Duodenal mucosa (tissue), 2 donors: Measurements from ENCODE around the gene IP6K3.
A peak's percentile ranks its signal among the peaks of the same experiment; 100 is the strongest.

Experiments used
- H3K27ac ChIP-seq: one replicate; pipeline ENCODE4 v1.7.0; 2013; ENCODE audit warnings: low read depth, low read length
- H3K27me3 ChIP-seq, 2 donors: one replicate each; pipeline ENCODE4 v1.7.0; 2013; ENCODE audit warnings: low read length in 2 of 2, control low read depth in 1 of 2; ENCODE audit not compliant: insufficient read depth in 2 of 2, control insufficient read depth in 1 of 2
- H3K36me3 ChIP-seq, 2 donors: one replicate each; pipeline ENCODE4 v1.7.0; 2013; ENCODE audit warnings: low read length in 2 of 2, control low read depth in 1 of 2; ENCODE audit not compliant: insufficient read depth in 2 of 2, control insufficient read depth in 1 of 2
- H3K4me1 ChIP-seq, 2 donors: one replicate each; pipeline ENCODE4 v1.7.0; 2013; ENCODE audit warnings: low read length in 2 of 2, control low read depth in 1 of 2; ENCODE audit not compliant: insufficient read depth in 2 of 2, control insufficient read depth in 1 of 2
- H3K4me3 ChIP-seq, 2 donors: one replicate each; pipeline ENCODE4 v1.7.0; 2013; ENCODE audit warnings: low read length in 2 of 2, low read depth in 1 of 2
- H3K9ac ChIP-seq, 2 donors: one replicate each; pipeline ENCODE4 v1.7.0; 2013; ENCODE audit warnings: low read length in 2 of 2, low read depth in 1 of 2
- H3K9me3 ChIP-seq, 2 donors: one replicate each; pipeline ENCODE4 v1.7.0; 2013; ENCODE audit warnings: low read length in 2 of 2, control low read depth in 1 of 2; ENCODE audit not compliant: control insufficient read depth in 1 of 2

Gene IP6K3

DNA sequence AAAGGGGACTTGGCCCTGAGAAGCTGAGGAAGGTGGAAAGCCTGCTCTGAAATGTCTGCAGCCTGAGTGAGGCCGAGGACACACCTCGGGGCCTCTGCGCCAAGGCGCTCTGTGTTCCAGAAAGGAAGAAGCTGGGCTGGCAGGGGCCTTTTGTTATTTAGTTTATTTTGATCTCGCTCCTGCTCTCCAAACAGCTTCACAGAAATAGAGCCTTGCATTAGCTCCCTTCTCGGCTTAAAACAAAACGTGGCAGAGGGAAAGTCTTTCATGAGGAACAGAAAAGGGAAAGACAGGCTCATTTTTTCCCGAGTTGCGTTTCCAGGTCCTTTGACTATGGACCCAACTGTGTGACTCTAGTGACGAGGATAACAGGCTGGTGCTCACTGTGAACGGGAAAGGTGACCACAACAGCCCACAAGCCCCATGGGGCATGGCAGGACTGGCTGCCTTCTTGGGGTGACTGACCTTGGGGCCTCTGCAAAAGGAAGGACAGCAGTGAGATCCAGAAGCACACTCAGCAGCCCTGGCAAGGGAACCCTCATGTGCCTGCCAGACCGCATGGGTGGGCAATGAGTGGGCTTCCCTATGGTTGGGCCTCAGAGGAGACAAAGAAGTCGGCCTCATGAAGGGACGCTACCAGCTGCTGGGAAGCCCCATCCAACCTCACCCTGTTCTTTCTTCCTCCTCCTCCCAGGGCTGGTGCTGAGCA, 23.6 kb upstream of the IP6K3 start:
- Histone ChIP-seq H3K9me3 (no peaks in the 10 kb centered on the region), H3K9ac (no peak overlapping the region), H3K4me3 (no peak overlapping the region), H3K36me3 (peaks cover 17 to 31% of the 10 kb centered on the region in 2 donors), H3K4me1 (peaks cover 7 to 27% of the 10 kb centered on the region in 2 donors), H3K27me3 (peaks cover 4% of the 10 kb centered on the region in 2 donors), H3K27ac (peak overlapping the region; percentile 8)

GRCh38 chr6:33769248-33769821, 22.6 kb upstream of the IP6K3 start:
- no peak overlapping the region for H3K9ac ChIP-seq
- H3K4me1 ChIP-seq: peaks cover 7 to 27% of the 10 kb centered on the region in 2 donors
- no peaks in the 10 kb centered on the region for H3K9me3 ChIP-seq
- no peak overlapping the region for H3K27ac ChIP-seq
- peaks cover 9 to 22% of the 10 kb centered on the region in 2 donors for H3K36me3 ChIP-seq
- H3K27me3 ChIP-seq: peaks cover 4% of the 10 kb centered on the region in 2 donors
- no peak overlapping the region for H3K4me3 ChIP-seq

DNA sequence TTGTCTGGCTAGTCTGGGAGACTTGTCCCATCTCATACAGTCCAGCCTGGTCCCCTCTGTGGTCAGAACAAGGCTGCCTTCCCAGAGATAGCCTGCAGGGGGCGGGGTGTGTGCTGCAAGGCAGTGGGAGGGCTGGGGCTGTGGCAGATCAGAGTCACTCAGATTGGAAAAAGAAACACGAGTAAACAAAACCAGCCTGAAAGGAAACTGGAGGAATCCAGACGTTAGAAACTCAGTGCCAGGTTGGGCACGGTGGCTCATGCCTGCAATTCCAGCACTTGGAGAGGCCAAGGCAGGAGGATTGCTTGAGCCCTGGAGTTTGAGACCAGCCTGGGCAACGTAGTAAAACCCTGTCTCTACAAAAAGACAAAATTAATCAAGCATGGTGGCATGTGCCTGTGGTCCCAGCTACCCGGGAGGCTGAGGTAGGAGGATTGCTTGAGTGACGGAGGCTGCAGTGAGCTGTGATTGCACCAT, 22.0 kb upstream of the IP6K3 start:
- Histone ChIP-seq H3K9ac (no peak overlapping the region), H3K27ac (no peak overlapping the region), H3K4me1 (peaks cover 7 to 27% of the 10 kb centered on the region in 2 donors), H3K4me3 (no peak overlapping the region), H3K27me3 (peaks cover 4% of the 10 kb centered on the region in 2 donors), H3K36me3 (peaks cover 6 to 18% of the 10 kb centered on the region in 2 donors), H3K9me3 (no peaks in the 10 kb centered on the region)

- Histone ChIP-seq H3K27me3 (peaks cover 4% of the 10 kb centered on the region in 2 donors), H3K9me3 (no peaks in the 10 kb centered on the region), H3K36me3 (peaks cover 0 to 4% of the 10 kb centered on the region in 2 donors), H3K9ac (no peak overlapping the region), H3K4me3 (no peak overlapping the region), H3K27ac (no peak overlapping the region), H3K4me1 (peaks cover 2 to 30% of the 10 kb centered on the region in 2 donors)
Observed at GRCh38 chr6:33766921-33767907, 20.5 kb upstream of the IP6K3 start.

GRCh38 chr6:33765368-33765767, 18.7 kb upstream of the IP6K3 start:
- no peak overlapping the region for H3K27ac ChIP-seq
- H3K27me3 ChIP-seq: peaks cover 4% of the 10 kb centered on the region in 2 donors
- H3K4me1 ChIP-seq: peaks cover 7 to 23% of the 10 kb centered on the region in 2 donors

GRCh38 chr6:33764036-33764435, 17.3 kb upstream of the IP6K3 start:
- H3K9ac ChIP-seq: no peak overlapping the region
- H3K9me3 ChIP-seq: no peaks in the 10 kb centered on the region
- H3K27me3 ChIP-seq: no peaks in the 10 kb centered on the region
- no peak overlapping the region for H3K4me3 ChIP-seq
- H3K4me1 ChIP-seq: peaks cover 7 to 16% of the 10 kb centered on the region in 2 donors
- H3K27ac ChIP-seq: no peak overlapping the region
- H3K36me3 ChIP-seq: no peaks in the 10 kb centered on the region

More at GRCh38 chr6:33765368-33765767, 18.7 kb upstream of the IP6K3 start:
- Histone ChIP-seq H3K9ac (no peak overlapping the region), H3K36me3 (no peaks in the 10 kb centered on the region), H3K4me3 (no peak overlapping the region), H3K9me3 (no peaks in the 10 kb centered on the region)

DNA sequence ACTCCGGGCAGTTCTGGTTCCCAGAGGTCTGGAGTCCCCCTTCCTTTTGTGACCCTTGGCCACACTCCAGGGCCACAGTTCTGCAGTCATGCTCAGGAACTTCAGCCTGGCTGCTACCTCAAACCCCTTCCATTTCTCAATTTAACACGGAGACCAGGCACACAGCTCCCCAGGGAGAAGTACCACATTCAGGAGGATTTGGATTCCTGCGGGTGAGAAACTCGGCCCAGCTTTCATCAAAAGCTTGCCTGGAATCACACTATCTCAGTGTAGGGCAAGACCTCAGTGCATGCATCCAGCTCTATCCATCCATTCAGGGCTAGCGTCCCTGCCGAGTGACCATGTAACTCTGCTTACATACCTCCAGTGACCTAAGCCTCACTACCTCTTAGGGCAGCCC, 16.8 kb upstream of the IP6K3 start:
- Histone ChIP-seq H3K27ac (no peak overlapping the region), H3K4me3 (no peak overlapping the region), H3K9ac (no peak overlapping the region), H3K27me3 (no peaks in the 10 kb centered on the region), H3K36me3 (no peaks in the 10 kb centered on the region), H3K9me3 (no peaks in the 10 kb centered on the region), H3K4me1 (peaks cover 7 to 12% of the 10 kb centered on the region in 2 donors)

GRCh38 chr6:33762713-33763112, 16.0 kb upstream of the IP6K3 start:
- Histone ChIP-seq H3K9ac (no peak overlapping the region), H3K27me3 (no peaks in the 10 kb centered on the region), H3K4me3 (no peak overlapping the region), H3K4me1 (peaks cover 7 to 12% of the 10 kb centered on the region in 2 donors), H3K9me3 (no peaks in the 10 kb centered on the region), H3K27ac (no peak overlapping the region), H3K36me3 (no peaks in the 10 kb centered on the region)

GRCh38 chr6:33761922-33762629, 15.4 kb upstream of the IP6K3 start:
- no peak overlapping the region for H3K9ac ChIP-seq
- H3K4me1 ChIP-seq: peaks cover 7 to 12% of the 10 kb centered on the region in 2 donors
- H3K4me3 ChIP-seq: no peak overlapping the region
- no peaks in the 10 kb centered on the region for H3K9me3 ChIP-seq
- no peaks in the 10 kb centered on the region for H3K36me3 ChIP-seq
- no peaks in the 10 kb centered on the region for H3K27me3 ChIP-seq
- H3K27ac ChIP-seq: no peak overlapping the region
